Measurements from ENCODE around the gene UBFD1.
"Not testable (repeated sequence)": the region's sequence is repeated elsewhere in the genome, so short reads cannot be mapped to it uniquely, and the experiment has no call there.

UBFD1 gene

GRCh38 chr16:23570992-23571632 is 13.6 kb downstream of the UBFD1 start:
- DNase-seq, result peak; percentile 18 to 44

- no peak for DNase-seq
Measured at GRCh38 chr16:23571895-23572294, 14.4 kb downstream of the UBFD1 start.

- DNase-seq, result no peak
Measured at GRCh38 chr16:23572394-23572793, 14.9 kb downstream of the UBFD1 start.

GRCh38 chr16:23573817-23574216 is 16.3 kb downstream of the UBFD1 start:
- no peak for DNase-seq

- no peak for DNase-seq
Measured at GRCh38 chr16:23575834-23576233, 18.3 kb downstream of the UBFD1 start.

- DNase-seq, result no peak
Measured at GRCh38 chr16:23577493-23577892, 20.0 kb downstream of the UBFD1 start.

- DNase-seq, result peak in 1 of 2 donors; percentile 45
Measured at GRCh38 chr16:23578101-23578830, 20.7 kb downstream of the UBFD1 start.

GRCh38 chr16:23579371-23579770 is 21.8 kb downstream of the UBFD1 start:
- DNase-seq, result no peak

- DNase-seq, result no peak
Measured at GRCh38 chr16:23580391-23580790, 22.9 kb downstream of the UBFD1 start.

- no peak for DNase-seq
Measured at GRCh38 chr16:23581764-23582163, 24.2 kb downstream of the UBFD1 start.

- not testable (repeated sequence) for DNase-seq
Measured at GRCh38 chr16:23583271-23583670, 25.7 kb downstream of the UBFD1 start.

- DNase-seq, result no peak
Measured at GRCh38 chr16:23584186-23585076, 26.9 kb downstream of the UBFD1 start.

GRCh38 chr16:23587726-23588125 is 30.2 kb downstream of the UBFD1 start:
- DNase-seq, result no peak

GRCh38 chr16:23590181-23590580 is 32.7 kb downstream of the UBFD1 start:
- DNase-seq, result no peak

- DNase-seq, result no peak
Measured at GRCh38 chr16:23594186-23594585, 36.7 kb downstream of the UBFD1 start.

GRCh38 chr16:23595246-23595950 is 37.9 kb downstream of the UBFD1 start:
- no peak for DNase-seq

GRCh38 chr16:23595951-23596720 is 38.6 kb downstream of the UBFD1 start, which contains the start of gene NDUFAB1:
TSS of gene NDUFAB1 (minus strand) at chr16:23596316. CDS start at chr16:23596290, 26 bp downstream.
- DNase-seq, result peak; percentile 85 to 97

GRCh38 chr16:23597003-23597756 is 39.7 kb downstream of the UBFD1 start:
- peak in 1 of 2 donors; percentile 15 for DNase-seq

- no peak for DNase-seq
Measured at GRCh38 chr16:23607726-23608125, 50.2 kb downstream of the UBFD1 start.

GRCh38 chr16:23608194-23608593 is 50.7 kb downstream of the UBFD1 start:
- DNase-seq, result peak; percentile 24 to 30

GRCh38 chr16:23609929-23610328 is 52.4 kb downstream of the UBFD1 start:
- DNase-seq, result no peak

Measured in inflammatory macrophage treated with lipopolysaccharide for 1 hour (primary cell).